HG03521 (cell line): ENCODE measurements around the gene ABCB11.

Experiments used
- ATAC-seq: cut with Tn5 transposase; IDR thresholded peaks from one replicate; pipeline ENCODE4 v1.9.1; 2021; ENCODE audit warnings: mild to moderate bottlenecking, moderate library complexity; ENCODE audit not compliant: unreplicated experiment

ABCB11 gene

GRCh38 chr2:169010633-169011460 lies 20.3 kb downstream of the ABCB11 start:
- no peak for ATAC-seq

GRCh38 chr2:169009865-169010579 lies 21.1 kb downstream of the ABCB11 start:
- ATAC-seq, result no peak

DNA sequence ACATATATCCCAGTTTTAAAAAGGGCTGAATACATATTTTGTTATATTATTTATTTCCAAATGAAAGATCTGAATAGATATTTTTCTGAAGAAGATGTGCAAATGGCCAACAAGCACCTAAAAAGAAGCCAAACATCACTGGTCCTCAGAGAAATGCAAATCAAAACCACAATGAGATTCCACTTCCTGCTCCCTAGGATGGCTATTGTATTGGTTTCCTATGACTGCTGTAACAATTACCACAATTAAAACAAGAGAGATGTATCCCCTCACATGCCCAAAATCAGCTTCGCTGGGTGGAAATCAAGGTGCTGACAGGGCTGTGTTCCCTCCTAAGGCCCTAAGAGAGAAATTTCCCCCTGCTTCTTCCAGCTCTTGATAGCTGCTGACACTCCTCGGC lies 23.2 kb downstream of the ABCB11 start:
- no peak for ATAC-seq

GRCh38 chr2:169007356-169007755 lies 23.8 kb downstream of the ABCB11 start:
- ATAC-seq, result no peak

GRCh38 chr2:169006665-169007064 lies 24.5 kb downstream of the ABCB11 start:
- no peak for ATAC-seq

DNA sequence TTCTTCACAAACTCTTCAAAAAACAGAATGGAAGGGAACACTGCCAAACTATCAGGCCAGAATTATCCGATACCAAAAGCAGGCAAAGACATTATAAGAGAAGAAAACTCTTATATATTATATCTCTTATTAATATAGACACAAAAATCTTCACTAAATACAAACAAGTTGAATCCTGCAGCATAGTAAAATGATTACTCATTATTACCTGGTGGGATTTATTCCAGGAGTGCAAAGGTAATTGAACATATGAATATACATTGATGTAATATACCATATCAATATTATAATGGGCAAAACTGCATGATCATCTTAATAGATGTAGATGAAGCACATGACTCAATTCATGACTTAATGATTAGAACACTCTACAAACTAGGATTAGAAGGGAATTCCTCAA lies 25.1 kb downstream of the ABCB11 start:
- ATAC-seq, result no peak

DNA sequence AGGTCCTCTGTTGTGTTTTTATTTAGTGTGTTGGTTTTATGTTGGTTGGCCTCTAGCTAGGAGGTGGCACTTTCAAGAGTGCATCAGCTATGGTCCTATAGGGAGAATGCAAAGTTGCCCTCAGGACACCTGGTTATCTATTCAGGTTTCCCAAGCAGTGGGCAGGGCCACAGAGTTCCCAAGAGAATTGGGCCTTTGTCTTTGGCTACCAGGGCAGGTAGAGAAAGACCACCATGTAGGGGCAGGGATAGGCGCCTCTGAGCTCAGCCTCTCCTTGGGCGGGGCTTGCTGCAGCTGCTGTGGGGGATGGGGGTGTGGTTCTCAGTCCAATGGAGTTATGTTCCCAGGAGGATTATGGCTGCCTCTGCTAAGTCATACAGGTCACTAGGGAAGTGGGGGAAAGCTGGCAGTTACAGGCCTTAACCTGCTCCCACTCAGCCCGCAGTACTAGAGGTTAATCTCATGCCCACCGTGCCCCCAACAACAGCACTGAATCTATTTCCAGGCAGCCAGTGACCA lies 26.0 kb downstream of the ABCB11 start:
- ATAC-seq, result no peak

DNA sequence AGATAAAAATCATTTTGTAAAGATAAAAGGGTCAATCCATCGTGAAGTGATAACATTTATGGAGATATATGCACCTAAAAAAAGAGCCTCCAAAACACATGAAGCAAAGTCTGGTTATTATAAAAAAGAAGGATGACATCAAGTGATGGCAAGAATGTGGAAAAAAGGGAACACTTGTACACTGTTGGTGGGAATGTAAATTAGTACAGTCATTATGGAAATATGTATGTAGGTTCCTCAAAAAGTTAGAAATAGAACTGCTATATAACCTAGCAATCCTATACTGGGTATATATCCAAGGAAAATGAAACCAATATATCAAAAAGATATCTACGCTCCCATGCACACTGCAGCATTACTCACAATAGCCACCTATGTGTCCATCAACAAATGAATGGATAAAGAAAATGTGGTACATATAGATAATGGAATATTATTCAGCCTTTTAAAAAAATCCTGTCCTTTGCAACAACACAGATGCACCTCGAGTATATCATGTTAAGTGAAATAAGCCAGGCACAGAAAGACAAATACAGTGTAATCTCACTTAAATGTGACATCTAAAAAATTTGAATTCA lies 28.9 kb downstream of the ABCB11 start:
- no peak for ATAC-seq

- no peak for ATAC-seq
Observed at GRCh38 chr2:169001116-169001815, 29.9 kb downstream of the ABCB11 start.

DNA sequence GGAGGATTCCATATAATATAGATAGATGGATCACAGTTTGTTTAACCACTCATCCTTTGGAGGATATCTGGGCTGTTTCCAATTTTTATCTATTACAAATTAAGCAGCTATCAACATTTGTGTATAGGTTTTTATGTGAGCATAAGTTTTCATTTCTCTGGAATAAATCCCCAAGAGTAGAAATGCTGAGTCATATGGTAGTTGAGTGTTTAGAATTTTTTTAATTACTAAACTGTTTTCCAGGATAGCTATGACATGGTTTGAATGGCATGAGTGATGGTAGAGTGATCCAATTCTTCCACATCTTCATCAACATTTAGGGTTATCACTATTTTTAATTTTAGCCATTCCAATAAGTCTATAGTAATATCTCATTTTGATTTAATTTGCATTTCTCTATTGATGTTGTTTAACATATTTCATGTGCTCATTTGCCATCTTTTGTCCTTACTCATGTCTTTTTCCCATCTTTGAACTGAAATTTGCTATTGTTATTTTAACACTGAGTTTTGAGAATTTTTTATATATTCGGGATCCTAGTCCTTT lies 31.4 kb downstream of the ABCB11 start:
- no peak for ATAC-seq

DNA sequence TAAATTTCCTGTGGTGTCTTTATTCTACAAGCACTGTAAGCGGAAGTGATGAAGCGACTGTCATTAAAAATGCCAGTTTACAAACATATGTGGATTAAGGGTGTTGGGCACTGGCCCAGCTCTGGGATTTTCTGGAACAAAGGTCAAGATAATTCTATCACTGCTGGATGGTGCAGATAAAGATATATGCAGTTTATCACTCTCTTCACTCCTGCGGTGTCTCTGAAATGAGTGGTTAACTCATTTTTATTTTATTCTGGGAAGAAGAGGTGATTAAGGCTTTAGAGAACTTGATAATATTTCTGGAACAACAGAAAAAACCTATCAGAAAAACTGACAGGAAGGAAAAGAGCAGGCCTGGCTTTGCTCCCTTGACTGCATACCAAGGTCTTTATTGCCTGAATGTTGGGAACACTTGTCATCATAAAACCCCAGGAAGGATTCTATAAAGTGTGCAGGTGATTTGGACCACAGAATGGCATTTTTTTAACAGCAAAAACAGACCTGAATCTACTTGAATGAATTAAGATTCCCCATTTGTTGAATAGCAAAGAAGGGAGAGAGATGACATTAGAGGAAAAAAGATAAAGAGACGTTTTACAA lies 32.4 kb downstream of the ABCB11 start:
- no peak for ATAC-seq

GRCh38 chr2:168997794-168998193 lies 33.3 kb downstream of the ABCB11 start:
- ATAC-seq, result no peak

DNA sequence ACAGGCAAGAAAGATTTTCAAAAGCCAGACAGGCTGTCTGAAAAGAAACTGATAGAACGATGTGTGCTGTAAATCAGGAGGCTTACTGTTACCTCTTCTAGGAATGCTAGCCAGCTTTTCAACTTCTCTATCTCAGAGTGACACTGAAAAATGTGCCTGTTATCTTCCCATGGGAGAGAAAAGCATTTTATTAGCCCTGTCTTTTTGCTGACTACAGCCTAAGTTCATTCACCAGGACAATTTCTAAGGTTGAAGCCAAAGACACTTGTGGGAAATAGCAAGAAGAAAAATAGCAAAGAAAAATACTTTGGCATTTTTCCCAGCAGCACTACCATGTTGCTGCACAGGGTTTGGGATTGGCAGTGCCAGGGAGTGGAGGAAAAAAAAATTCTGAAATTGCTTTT lies 34.0 kb downstream of the ABCB11 start:
- no peak for ATAC-seq

DNA sequence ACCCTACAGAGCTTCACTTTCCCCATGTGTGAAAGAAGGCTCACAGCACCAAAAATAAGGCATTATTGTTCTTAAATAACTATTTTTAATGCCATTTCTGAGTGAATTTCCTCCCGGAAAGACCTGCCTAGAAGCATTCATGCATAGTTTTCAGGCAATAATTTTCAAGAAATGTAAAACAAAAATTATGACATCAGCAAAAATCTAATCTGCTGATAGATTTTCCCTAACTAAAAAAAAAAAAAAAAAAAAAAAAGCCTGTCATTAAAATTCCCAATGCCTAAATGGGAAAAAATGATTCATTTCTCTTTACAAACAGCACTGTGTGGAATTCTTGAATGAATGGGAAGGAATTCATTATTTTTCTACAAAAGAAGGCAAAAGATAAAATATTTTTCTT lies 35.4 kb downstream of the ABCB11 start:
- ATAC-seq, result no peak

DNA sequence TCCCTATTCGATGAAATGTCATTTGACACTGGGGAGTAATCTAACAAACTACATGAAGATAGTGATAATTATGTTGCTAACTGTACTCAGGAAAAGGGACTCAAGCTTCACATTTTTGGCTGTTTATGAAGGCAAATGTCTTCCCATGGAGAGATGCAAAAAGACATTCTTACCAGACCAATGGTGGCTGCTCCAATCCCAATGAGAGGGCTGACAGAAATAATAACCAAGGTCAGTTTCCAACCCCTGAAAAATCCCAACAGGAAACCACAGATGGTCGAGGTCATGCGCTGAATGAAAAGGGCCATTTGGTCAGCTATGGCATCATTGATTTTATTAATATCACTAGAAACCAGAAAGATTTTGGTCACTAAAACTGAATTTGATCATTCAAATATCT lies 37.6 kb downstream of the ABCB11 start:
- no peak for ATAC-seq

DNA sequence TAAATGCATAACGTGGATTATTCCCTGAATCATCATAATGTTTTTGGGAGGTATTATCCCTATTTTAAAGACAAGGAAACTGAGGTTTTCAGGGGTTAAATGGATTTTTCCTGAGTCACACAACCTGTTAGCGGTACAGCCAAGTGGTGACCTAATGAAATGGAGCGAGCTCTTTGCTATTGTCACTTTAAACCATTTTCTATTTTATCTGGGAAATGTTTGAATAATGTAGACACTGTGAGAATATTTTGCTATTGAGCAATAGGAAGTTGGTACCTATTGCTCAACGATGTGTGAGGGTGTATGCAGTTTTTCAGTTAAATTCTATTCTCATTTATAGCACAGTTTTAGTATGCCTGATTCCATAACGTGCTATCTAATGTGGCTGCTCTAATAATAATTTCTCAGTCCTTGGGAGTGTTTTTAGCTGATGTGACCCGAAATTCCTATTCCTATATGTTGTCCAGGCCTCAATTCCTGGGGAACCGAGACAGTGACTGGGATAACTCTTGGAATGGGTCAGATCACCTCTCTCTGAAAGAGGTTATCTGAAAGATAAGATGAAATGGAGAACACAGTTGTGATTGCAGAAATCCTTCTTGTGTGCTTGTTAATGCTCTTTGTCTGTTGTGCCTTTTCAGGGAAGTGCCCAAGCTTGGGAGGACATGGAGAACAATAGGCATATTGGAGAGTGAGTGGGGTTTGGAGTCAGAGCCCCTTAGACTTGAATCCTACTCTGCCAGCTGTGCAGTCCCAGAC lies 38.4 kb downstream of the ABCB11 start:
- no peak for ATAC-seq

- ATAC-seq, result no peak
Observed at GRCh38 chr2:168992026-168992425, 39.1 kb downstream of the ABCB11 start.

DNA sequence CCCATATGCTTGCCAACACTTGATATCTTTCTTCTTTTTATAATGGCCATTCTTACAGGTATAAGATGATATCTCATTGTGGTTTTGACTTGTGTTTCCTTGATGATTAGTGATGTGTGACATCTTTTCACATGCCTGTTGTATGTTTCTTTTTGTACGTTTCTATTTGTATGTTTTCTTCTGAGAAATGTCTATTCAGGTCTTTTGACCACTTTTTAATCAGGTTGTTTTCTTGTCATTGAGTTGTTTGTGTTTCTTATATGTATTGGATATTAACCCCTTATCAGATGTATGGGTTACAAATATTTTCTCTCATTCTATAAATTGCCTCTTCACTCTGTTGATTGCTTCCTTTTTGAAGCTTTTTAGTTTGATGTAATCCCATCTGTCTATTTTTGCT lies 42.4 kb downstream of the ABCB11 start:
- no peak for ATAC-seq

DNA sequence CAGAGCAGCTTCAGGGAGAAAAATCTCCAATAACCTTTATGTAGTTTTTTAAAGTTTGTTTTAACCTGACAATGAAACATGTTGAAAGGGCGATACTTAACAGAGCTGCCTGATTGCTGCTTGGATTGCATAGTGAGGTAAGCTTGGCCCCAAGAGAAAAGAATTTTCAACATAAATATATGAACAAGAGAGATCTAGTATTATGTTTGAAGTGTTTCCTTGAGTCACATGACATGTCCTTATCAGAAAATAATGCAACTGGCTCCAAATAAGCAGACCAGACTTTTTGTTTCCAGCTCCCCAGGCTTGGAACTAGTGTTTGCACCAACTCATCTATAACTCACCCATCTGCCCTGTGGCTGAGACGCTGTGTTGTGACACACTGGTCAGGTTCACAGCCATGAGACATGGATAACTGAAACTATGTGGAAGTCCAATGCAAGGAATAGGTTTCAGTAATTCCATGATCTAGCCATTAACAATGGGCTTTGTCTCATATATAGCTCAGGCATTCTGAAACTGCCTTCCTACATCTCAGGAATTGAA lies 44.7 kb downstream of the ABCB11 start:
- ATAC-seq, result no peak
